Kidney (tissue), 14 donors: ENCODE measurements around the gene USP8. TPM values are rescaled to one million over a fixed set of nuclear protein-coding genes. Genes with fewer than 3 reads are reported as not detected.
"Not testable (repeated sequence)": the region's sequence is repeated elsewhere in the genome, so short reads cannot be mapped to it uniquely, and the experiment has no call there.

Source experiments
- DNase-seq, 5 donors: peaks; one replicate each; pipeline ENCODE4 v3.0.0-alpha.2; 2013 to 2020
- FAIRE-seq: peaks from 2 replicates; lab custom pipeline; 2012; peaks lifted over from hg19 to GRCh38; lab: Jason Lieb, UNC
- H3K27ac ChIP-seq, 2 donors: one replicate each; pipeline ENCODE4 v1.7.0; 2013; ENCODE audit warnings: low read depth in 2 of 2, low read length in 2 of 2, inconsistent platforms in 1 of 2
- H3K27me3 ChIP-seq: one replicate; pipeline ENCODE4 v1.7.1; 2013; ENCODE audit warnings: low read length, inconsistent platforms; ENCODE audit not compliant: control insufficient read depth, insufficient read depth
- H3K36me3 ChIP-seq, 3 donors: one replicate each; pipeline versions ENCODE4 v1.7.0 to v1.7.1; 2013; ENCODE audit warnings: low read length in 3 of 3, control low read depth in 1 of 3, inconsistent platforms in 1 of 3; ENCODE audit not compliant: insufficient read depth in 3 of 3, control insufficient read depth in 2 of 3
- H3K4me1 ChIP-seq, 3 donors: one replicate each; pipeline versions ENCODE4 v1.7.0 to v1.7.1; 2013; ENCODE audit warnings: low read length in 3 of 3, inconsistent platforms in 1 of 3, low read depth in 1 of 3; ENCODE audit not compliant: control insufficient read depth in 2 of 3, insufficient read depth in 2 of 3
- H3K4me3 ChIP-seq, 3 donors: one replicate each; pipeline versions ENCODE4 v1.7.0 to v1.8.1; 2013; ENCODE audit warnings: low read length in 3 of 3, control low read depth in 1 of 3, inconsistent platforms in 1 of 3
- H3K9ac ChIP-seq, 3 donors: one replicate each; pipeline versions ENCODE4 v1.7.0 to v1.7.1; 2013; ENCODE audit warnings: low read length in 3 of 3, control low read depth in 1 of 3, inconsistent platforms in 1 of 3
- H3K9me3 ChIP-seq, 3 donors: one replicate each; pipeline versions ENCODE4 v1.7.0 to v1.7.1; 2013; ENCODE audit warnings: low read length in 3 of 3, control low read depth in 1 of 3, inconsistent platforms in 1 of 3; ENCODE audit not compliant: control insufficient read depth in 2 of 3, insufficient read depth in 1 of 3
- intact Hi-C: fragments of 100-400 bp; cut with DNase I; formaldehyde crosslinking; loops from one replicate; pipeline ENCODE4 v1.11.1; 2022
- polyA plus RNA-seq: library from polyadenylated mRNA; stranded (reverse); fragments of 350-450 nt; fragmentation: Illumina TruSeq; extraction: RNeasy Lipid Tissue Mini Kit (QIAGEN cat#74804); gene quantifications from one replicate; pipeline ENCODE4 v1.2.3, GENCODE V29; 2014; ENCODE audit warnings: low read depth, low replicate concordance; ENCODE audit not compliant: insufficient read depth
- total RNA-seq: library from RNA; stranded (reverse); fragmentation: NEBNext Ultra II Directional; extraction: Animal tissue kit (Norgen Biotek cat#: 25700); gene quantifications from one replicate; pipeline ENCODE4 v1.2.1, GENCODE V29; 2021
- TF ChIP-seq, protein P1 (sequence below): IDR thresholded peaks from 3 replicates; pipeline ENCODE4 v1.5.1; 2012; ENCODE audit warnings: mild to moderate bottlenecking, moderate library complexity, borderline replicate concordance; ENCODE audit not compliant: insufficient read depth; ENCODE audit errors: extremely low read depth
- donor health status: control.
- donor health status: control.
- donor health status: control.
- donor health status: control.
- donor health status: control.
- donor health status: DM: yes; HTN: yes; CAD: no.
- donor health status: Normal renal cell carcinoma (clear cell type).

The USP8 gene
- total and polyA plus RNA-seq, 2 donors from 2014 or later: 26.8 to 72.4 TPM

GRCh38 chr15:50380089-50380488, 44.1 kb upstream of the USP8 start:
- TF ChIP-seq, protein P1, sequence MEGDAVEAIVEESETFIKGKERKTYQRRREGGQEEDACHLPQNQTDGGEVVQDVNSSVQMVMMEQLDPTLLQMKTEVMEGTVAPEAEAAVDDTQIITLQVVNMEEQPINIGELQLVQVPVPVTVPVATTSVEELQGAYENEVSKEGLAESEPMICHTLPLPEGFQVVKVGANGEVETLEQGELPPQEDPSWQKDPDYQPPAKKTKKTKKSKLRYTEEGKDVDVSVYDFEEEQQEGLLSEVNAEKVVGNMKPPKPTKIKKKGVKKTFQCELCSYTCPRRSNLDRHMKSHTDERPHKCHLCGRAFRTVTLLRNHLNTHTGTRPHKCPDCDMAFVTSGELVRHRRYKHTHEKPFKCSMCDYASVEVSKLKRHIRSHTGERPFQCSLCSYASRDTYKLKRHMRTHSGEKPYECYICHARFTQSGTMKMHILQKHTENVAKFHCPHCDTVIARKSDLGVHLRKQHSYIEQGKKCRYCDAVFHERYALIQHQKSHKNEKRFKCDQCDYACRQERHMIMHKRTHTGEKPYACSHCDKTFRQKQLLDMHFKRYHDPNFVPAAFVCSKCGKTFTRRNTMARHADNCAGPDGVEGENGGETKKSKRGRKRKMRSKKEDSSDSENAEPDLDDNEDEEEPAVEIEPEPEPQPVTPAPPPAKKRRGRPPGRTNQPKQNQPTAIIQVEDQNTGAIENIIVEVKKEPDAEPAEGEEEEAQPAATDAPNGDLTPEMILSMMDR: no peak

GRCh38 chr15:50381438-50381837, 42.8 kb upstream of the USP8 start:
- H3K36me3 ChIP-seq: no peaks in the 10 kb centered on the region
- no peaks in the 10 kb centered on the region for H3K4me1 ChIP-seq
- no peak overlapping the region for H3K4me3 ChIP-seq
- H3K9me3 ChIP-seq: no peaks in the 10 kb centered on the region
- no peaks in the 10 kb centered on the region for H3K27me3 ChIP-seq
- DNase-seq (no peak), FAIRE-seq (no peak)
- TF ChIP-seq, protein P1: no peak
- H3K27ac ChIP-seq: no peak overlapping the region
- H3K9ac ChIP-seq: no peak overlapping the region
- intact Hi-C loops: no loop called here

More at GRCh38 chr15:50380089-50380488, 44.1 kb upstream of the USP8 start:
- intact Hi-C loops: no loop called here
- Histone ChIP-seq H3K9ac (no peak overlapping the region), H3K4me3 (no peak overlapping the region), H3K9me3 (no peaks in the 10 kb centered on the region), H3K27me3 (no peaks in the 10 kb centered on the region), H3K27ac (no peak overlapping the region), H3K4me1 (no peaks in the 10 kb centered on the region), H3K36me3 (no peaks in the 10 kb centered on the region)
- FAIRE-seq: no peak
- no peak for DNase-seq

- H3K27me3 ChIP-seq, H3K36me3 ChIP-seq, intact Hi-C loops, H3K27ac ChIP-seq, H3K4me3 ChIP-seq, H3K9ac ChIP-seq, DNase-seq, H3K9me3 ChIP-seq, FAIRE-seq, H3K4me1 ChIP-seq: not testable (repeated sequence)
Measured at GRCh38 chr15:50382408-50382807, 41.8 kb upstream of the USP8 start.

DNA sequence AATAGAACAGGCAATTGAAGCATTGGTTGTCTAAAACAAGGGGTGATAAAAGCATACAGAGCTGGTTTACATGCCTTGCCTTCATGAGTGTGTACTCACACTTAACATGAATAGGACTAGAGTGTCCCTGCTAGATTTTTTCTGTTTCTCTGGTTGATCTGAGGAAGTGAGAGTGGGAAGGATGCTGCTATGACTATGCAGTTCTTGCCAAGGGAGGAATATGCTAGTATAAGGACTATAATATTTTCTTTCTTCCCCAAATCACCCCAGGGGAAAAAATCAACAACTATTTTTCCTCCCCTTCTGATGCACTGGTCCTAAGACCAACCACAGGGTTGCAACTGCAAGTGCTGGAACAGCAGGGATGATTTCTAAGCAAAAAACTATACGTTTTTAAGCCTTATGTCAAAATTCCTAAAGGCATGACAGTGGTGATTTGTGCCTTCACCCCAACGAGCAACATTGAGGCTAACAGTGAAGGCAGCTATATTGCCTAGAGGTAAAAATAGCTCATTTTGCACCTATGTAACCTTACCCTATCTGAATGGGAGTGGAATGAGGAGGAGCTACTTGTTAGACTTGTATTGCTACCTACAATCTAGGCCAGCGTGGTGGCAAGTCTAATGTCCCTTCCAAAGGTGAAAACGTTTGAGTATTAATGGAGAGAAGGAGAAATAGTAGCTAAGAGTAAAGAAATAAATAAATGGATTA, 33.5 kb upstream of the USP8 start:
- intact Hi-C loops: no loop called here
- no peaks in the 10 kb centered on the region for H3K36me3 ChIP-seq

GRCh38 chr15:50391561-50391960, 32.6 kb upstream of the USP8 start:
- H3K27me3 ChIP-seq, H3K9me3 ChIP-seq, DNase-seq, H3K9ac ChIP-seq, H3K27ac ChIP-seq, H3K4me3 ChIP-seq, H3K4me1 ChIP-seq, intact Hi-C loops, FAIRE-seq, H3K36me3 ChIP-seq: not testable (repeated sequence)

More for the DNA sequence above, 33.5 kb upstream of the USP8 start:
- DNase-seq: no peak
- Histone ChIP-seq H3K27me3 (no peaks in the 10 kb centered on the region), H3K27ac (no peak overlapping the region), H3K4me1 (no peaks in the 10 kb centered on the region), H3K9ac (no peak overlapping the region), H3K9me3 (no peaks in the 10 kb centered on the region), H3K4me3 (no peak overlapping the region)
- no peak for FAIRE-seq
- TF ChIP-seq, protein P1: no peak
